Esophagus squamous epithelium (tissue), 4 donors: Measurements from ENCODE around the gene PDAP1.

Experiments
- POLR2A ChIP-seq, 4 donors: fragments of 450-650 bp; IDR thresholded peaks; one replicate each; pipeline ENCODE4 v1.6.1; 2017; ENCODE audit warnings: antibody characterized with exemption in 4 of 4, mild to moderate bottlenecking in 4 of 4, moderate library complexity in 3 of 4
- TF ChIP-seq, protein P1 (sequence below), 6 experiments: fragments of 450-650 bp in 4 of 6; fragments of 200-600 bp in 2 of 6; sonication (generic) in 2 of 6; IDR thresholded peaks; one replicate each; pipeline ENCODE4 v1.5.1; 2016 to 2019; ENCODE audit warnings: antibody characterized with exemption in 6 of 6, mild to moderate bottlenecking in 4 of 6, moderate library complexity in 4 of 6

DNA sequence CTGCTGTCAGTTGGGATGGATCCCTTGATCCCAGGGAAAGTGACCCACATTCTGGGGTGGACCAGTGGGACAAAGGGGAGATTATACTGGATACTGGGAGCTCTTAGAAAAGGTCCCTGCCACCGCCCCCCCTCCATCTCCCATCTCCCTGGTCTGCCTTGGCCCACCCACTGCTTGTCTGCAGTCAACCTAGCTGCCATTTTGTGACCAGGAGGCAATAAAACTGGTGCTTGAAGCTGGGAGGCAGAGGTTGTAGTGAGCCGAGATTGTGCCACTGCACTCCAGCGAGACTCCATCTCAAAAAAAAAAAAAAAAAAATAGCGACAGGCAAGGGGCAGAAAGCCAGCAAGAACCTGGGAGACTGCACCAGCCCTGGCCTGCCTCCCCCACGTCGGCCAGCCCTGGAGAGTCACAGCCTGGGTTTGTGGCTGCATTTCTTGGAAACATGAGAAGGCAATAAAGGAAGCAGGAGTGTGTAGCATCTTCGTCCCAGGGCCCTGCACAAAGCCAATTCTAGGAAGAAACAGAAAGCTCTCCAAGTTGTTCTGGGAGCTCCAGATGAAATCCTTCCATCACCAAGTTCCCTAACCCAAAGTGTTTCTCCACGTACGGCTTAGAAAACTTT is 38.5 kb downstream of the PDAP1 start:
- TF ChIP-seq, protein P1, sequence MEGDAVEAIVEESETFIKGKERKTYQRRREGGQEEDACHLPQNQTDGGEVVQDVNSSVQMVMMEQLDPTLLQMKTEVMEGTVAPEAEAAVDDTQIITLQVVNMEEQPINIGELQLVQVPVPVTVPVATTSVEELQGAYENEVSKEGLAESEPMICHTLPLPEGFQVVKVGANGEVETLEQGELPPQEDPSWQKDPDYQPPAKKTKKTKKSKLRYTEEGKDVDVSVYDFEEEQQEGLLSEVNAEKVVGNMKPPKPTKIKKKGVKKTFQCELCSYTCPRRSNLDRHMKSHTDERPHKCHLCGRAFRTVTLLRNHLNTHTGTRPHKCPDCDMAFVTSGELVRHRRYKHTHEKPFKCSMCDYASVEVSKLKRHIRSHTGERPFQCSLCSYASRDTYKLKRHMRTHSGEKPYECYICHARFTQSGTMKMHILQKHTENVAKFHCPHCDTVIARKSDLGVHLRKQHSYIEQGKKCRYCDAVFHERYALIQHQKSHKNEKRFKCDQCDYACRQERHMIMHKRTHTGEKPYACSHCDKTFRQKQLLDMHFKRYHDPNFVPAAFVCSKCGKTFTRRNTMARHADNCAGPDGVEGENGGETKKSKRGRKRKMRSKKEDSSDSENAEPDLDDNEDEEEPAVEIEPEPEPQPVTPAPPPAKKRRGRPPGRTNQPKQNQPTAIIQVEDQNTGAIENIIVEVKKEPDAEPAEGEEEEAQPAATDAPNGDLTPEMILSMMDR (IDR thresholded peaks at IDR 0.05) = no peak
- TF ChIP-seq POLR2A (IDR thresholded peaks at IDR 0.05) = no peak
